ENCODE measurements around the gene DEAF1.

DEAF1 gene

DNA sequence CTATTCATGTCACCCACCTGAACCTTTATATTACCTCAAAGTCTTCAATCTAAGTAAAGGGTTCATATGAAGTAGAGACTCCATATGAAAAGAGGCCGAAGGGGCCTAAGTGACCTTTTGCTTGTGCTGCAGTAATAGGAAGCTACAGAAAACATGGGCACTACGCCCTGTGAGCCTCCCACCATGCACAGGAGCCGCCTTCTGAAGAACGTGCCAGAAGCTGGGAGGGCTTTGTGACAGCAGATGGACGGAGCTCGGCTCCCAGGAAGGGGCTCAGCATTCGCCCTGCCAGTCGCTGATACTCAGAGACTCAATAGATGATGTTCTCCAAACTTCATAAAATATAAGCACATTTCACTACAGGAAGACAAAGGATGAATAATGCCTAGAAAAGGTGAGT is 21.2 kb downstream of the DEAF1 start:
- peaks cover 37% of the 10 kb centered on the region; the same call in 1 of the 2 replicates for H3K36me3 ChIP-seq (ENCODE audit: insufficient read depth, low read length)
- no peaks in the 10 kb centered on the region for H3K27me3 ChIP-seq (ENCODE audit: insufficient read depth, low read length, poor library complexity, severe bottlenecking)
- no peaks in the 10 kb centered on the region for H3F3A ChIP-seq (ENCODE audit: low read depth)
- H3K4me1 ChIP-seq (ENCODE audit: insufficient read depth, low read length, poor library complexity, severe bottlenecking), result no peaks in the 10 kb centered on the region
- no peak overlapping the region for H2AFZ ChIP-seq (ENCODE audit: low read length)
- H3K9me3 ChIP-seq (ENCODE audit: insufficient read depth, low read depth, low read length), result no peaks in the 10 kb centered on the region
- H3K4me3 ChIP-seq (ENCODE audit: low read length, poor library complexity, severe bottlenecking), result no peak overlapping the region
- H3K9me2 ChIP-seq (replicated peaks; ENCODE audit: low read depth, low read length), result no peaks in the 10 kb centered on the region
- no peaks in the 10 kb centered on the region for H3K79me2 ChIP-seq (ENCODE audit: insufficient read depth, low read length)
- H3K9ac ChIP-seq (ENCODE audit: low read depth, low read length, poor library complexity, severe bottlenecking), result no peak overlapping the region
- TF ChIP-seq EZH2phosphoT487 (IDR thresholded peaks at IDR 0.05; ENCODE audit: borderline replicate concordance) (no peak), CTCF (conservative IDR thresholded peaks at IDR 0.05; ENCODE audit: low read length) (no peak)
- H4K20me1 ChIP-seq (ENCODE audit: insufficient read depth, low read length, poor library complexity, severe bottlenecking), result peaks cover 3% of the 10 kb centered on the region
- H3K4me2 ChIP-seq (ENCODE audit: low read depth, low read length, poor library complexity, severe bottlenecking), result no peak overlapping the region

GRCh38 chr11:665704-666281 is 29.2 kb downstream of the DEAF1 start:
- H3K9me2 ChIP-seq (replicated peaks; ENCODE audit: low read depth, low read length), result no peaks in the 10 kb centered on the region
- no peaks in the 10 kb centered on the region for H3F3A ChIP-seq (ENCODE audit: low read depth)
- H3K9ac ChIP-seq (ENCODE audit: low read depth, low read length, poor library complexity, severe bottlenecking), result no peak overlapping the region
- H4K20me1 ChIP-seq (ENCODE audit: insufficient read depth, low read length, poor library complexity, severe bottlenecking), result no peaks in the 10 kb centered on the region
- no peak overlapping the region for H2AFZ ChIP-seq (ENCODE audit: low read length)
- no peaks in the 10 kb centered on the region for H3K9me3 ChIP-seq (ENCODE audit: insufficient read depth, low read depth, low read length)
- H3K79me2 ChIP-seq (ENCODE audit: insufficient read depth, low read length), result no peaks in the 10 kb centered on the region
- TF ChIP-seq CTCF (conservative IDR thresholded peaks at IDR 0.05; ENCODE audit: low read length) (no peak), EZH2phosphoT487 (IDR thresholded peaks at IDR 0.05; ENCODE audit: borderline replicate concordance) (no peak)
- no peak overlapping the region for H3K4me2 ChIP-seq (ENCODE audit: low read depth, low read length, poor library complexity, severe bottlenecking)
- no peaks in the 10 kb centered on the region for H3K27me3 ChIP-seq (ENCODE audit: insufficient read depth, low read length, poor library complexity, severe bottlenecking)
- H3K4me3 ChIP-seq (ENCODE audit: low read length, poor library complexity, severe bottlenecking), result no peak overlapping the region
- H3K36me3 ChIP-seq (ENCODE audit: insufficient read depth, low read length), result peaks cover 21% of the 10 kb centered on the region; the same call in 1 of the 2 replicates
- no peaks in the 10 kb centered on the region for H3K4me1 ChIP-seq (ENCODE audit: insufficient read depth, low read length, poor library complexity, severe bottlenecking)

DNA sequence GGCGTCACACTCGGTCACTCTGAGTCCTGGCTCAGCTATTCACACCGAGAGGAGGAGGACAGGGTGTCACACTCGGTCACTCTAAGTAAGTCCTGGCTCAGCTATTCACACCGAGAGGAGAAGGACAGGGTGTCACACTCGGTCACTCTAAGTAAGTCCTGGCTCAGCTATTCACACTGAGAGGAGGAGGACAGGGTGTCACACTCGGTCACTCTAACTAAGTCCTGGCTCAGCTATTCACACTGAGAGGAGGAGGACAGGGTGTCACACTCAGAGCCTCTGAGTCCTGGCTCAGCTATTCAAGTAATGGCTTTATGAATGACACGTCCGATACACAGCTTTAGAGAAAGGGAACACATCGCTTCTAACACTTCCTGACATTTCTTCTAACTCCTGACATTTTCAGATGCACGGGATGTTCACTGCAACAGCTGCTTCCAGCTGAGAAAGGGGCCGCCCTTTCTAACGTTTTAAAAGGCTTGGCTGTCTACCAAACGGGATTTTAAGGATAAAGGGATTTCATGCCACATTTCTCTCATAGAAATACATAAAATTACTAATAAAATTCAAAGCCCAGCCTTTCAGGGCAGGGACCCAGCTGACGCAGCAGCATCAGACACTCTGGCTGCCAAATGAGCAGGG is 29.8 kb downstream of the DEAF1 start:
- Histone ChIP-seq H3K36me3 (ENCODE audit: insufficient read depth, low read length) (peaks cover 25% of the 10 kb centered on the region; the same call in 1 of the 2 replicates), H3K9me2 (replicated peaks; ENCODE audit: low read depth, low read length) (no peaks in the 10 kb centered on the region), H2AFZ (ENCODE audit: low read length) (no peak overlapping the region), H3K79me2 (ENCODE audit: insufficient read depth, low read length) (no peaks in the 10 kb centered on the region), H3K9me3 (ENCODE audit: insufficient read depth, low read depth, low read length) (no peaks in the 10 kb centered on the region), H3K4me1 (ENCODE audit: insufficient read depth, low read length, poor library complexity, severe bottlenecking) (no peaks in the 10 kb centered on the region), H4K20me1 (ENCODE audit: insufficient read depth, low read length, poor library complexity, severe bottlenecking) (no peaks in the 10 kb centered on the region), H3K4me3 (ENCODE audit: low read length, poor library complexity, severe bottlenecking) (no peak overlapping the region), H3F3A (ENCODE audit: low read depth) (no peaks in the 10 kb centered on the region), H3K27me3 (ENCODE audit: insufficient read depth, low read length, poor library complexity, severe bottlenecking) (no peaks in the 10 kb centered on the region), H3K9ac (ENCODE audit: low read depth, low read length, poor library complexity, severe bottlenecking) (no peak overlapping the region), H3K4me2 (ENCODE audit: low read depth, low read length, poor library complexity, severe bottlenecking) (no peak overlapping the region)
- TF ChIP-seq CTCF (conservative IDR thresholded peaks at IDR 0.05; ENCODE audit: low read length) (no peak), EZH2phosphoT487 (IDR thresholded peaks at IDR 0.05; ENCODE audit: borderline replicate concordance) (no peak)
